Suppressor macrophage (primary cell): ENCODE data around the gene RNFT2.
A peak's percentile ranks its signal among the peaks of the same experiment; 100 is the strongest.
"Not testable (repeated sequence)": the region's sequence is repeated elsewhere in the genome, so short reads cannot be mapped to it uniquely, and the experiment has no call there.

ENCODE experiments used
- DNase-seq, 4 experiments: peaks; one replicate each; pipeline ENCODE4 v3.0.0-alpha.2; 2020 to 2022

The RNFT2 gene

DNA sequence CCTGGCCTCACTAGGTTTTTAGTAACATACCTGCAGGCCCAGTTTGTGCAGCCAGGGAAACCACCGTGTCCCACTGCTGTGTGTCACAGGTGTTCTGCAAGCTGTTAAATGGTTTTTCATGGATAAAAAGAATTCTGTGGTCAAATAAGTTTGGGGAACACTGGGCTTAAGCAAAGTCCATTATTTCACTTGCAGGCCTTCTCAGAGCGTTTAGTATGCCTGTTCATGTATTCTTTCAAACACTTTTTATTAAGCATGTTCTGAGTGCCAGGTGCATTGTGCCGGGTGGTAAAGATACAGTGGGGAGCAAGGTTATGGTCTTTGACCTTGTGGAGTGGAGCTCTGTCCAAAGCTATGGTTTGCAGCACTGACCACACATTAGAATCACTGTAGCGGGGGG, 7.4 kb downstream of the RNFT2 start:
- DNase-seq, result no peak

DNA sequence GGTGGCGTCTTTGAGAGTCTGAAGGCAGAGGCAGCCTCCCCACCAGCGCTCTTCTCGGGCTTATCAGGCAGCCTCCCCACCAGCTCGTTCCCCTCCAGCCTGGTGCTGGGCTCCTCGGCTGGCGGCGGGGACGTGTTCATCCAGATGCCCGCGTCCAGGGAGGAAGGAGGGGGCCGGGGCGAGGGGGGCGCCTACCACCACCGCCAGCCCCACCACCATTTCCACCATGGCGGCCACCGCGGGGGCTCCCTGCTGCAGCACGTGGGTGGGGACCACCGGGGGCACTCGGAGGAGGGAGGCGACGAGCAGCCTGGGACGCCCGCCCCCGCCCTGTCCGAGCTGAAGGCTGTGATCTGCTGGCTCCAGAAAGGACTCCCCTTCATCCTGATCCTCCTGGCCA, 11.8 kb downstream of the RNFT2 start:
- DNase-seq, result no peak

DNA sequence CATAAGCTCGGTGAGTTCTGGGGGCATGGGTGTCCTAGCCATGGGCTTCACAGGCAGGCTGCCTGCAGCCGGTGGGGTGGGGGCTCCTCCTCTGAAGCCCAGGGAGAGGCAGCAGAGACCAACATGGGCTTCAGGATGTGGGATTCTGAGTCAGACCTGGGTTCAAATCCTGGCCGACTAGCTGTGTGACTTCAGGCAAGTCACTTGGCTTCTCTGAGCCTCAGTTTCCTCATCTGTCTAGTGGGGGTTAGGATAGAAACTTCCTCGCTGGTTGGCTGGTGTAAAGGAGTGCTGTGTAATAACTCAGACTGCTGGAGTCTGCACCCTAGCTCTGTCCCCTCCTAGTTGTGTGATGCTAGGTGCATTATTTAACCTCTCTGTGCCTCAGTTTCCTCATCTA, 12.2 kb downstream of the RNFT2 start:
- no peak for DNase-seq

DNA sequence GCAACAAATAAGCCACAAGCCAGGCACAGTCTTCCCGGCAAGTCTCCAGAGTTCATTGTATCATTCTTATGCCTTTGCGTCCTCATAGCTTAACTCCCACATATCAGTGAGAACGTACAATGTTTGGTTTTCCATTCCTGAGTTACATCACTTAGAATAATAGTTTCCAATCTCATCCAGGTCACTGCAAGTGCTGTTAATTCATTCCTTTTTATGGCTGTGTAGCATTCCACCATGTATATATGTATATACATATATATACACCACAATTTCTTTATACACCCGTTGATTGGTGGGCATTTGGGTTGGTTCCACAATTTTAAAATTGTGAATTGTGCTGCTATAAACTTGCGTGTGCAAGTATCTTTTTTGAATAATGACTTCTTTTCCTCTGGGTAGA, 16.0 kb downstream of the RNFT2 start:
- not testable (repeated sequence) for DNase-seq

DNA sequence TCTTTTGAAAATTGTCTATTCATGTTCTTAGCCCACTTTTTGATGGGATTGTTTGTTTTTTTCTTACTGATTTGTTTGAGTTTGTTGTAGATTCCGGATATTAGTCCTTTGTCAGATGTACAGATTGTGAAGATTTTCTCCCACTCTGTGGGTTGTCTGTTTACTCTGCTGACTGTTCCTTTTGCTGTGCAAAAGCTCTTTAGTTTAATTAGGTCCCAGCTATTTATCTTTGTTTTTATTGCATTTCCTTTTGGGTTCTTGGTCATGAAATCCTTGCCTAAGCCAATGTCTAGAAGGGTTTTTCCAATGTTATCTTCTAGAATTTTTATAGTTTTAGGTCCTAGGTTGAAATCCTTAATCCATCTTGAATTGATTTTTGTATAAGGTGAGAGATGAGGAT, 16.7 kb downstream of the RNFT2 start:
- not testable (repeated sequence) for DNase-seq

DNA sequence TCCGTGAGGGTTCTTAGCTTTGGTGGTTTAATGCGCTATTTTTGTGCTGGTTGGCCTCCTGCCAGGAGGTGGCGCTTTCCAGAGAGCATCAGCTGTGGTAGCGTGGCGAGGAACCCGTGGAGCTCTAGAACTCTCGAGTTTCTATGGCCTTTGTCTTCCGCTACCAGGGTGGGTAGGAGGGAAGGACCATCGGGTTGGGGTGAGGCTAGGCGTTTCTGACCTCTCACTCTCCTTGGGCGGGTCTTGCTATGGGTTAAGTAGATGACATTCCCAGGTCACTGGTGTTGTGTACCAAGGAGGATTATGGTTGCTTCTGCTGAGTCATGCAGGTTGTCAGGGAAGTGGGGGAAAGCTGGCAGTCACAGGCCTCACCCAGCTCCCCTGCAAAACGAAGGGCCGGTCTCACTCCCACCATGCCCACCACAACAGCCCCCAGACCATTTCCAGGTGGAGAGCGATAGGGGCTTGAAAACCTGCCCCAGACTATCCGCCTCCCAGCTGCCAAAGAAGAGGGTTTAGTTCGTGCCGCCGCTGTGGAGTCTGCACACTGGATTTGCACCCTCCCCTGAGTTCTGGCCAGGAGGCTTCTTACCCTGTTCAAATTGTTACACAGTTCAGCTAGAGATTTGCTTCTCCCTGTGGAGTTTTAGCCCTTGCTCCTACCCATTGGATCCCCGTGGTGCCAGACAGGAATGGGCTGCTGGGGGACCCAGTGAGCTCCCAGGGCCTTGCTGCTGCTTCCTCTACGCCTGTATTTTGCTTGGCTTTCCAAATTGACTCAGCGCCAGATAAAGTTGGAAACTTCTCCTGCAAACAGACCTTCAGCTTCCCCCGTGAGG, 21.9 kb downstream of the RNFT2 start:
- peak; percentile 6 to 37 (median 22) for DNase-seq

DNA sequence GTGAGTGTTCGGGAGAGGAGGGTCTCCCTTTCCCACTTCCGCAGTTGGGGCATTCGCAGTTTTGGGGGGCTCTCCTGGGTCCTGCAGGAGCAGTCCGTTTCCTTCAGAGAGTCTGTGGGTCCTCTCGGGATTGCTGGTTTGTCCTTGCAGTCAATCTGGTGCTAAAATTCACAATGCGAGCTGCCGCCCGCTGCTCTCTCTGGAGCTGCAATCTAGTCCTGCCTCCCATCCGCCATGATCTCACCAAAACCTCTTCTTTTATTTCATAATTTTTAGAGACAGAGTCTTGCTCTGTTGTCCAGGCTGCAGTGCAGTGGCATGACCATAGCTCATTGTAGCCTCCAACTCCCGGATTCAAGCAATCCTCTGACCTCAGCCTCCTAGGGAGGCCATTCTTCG, 22.5 kb downstream of the RNFT2 start:
- DNase-seq, result no peak

DNA sequence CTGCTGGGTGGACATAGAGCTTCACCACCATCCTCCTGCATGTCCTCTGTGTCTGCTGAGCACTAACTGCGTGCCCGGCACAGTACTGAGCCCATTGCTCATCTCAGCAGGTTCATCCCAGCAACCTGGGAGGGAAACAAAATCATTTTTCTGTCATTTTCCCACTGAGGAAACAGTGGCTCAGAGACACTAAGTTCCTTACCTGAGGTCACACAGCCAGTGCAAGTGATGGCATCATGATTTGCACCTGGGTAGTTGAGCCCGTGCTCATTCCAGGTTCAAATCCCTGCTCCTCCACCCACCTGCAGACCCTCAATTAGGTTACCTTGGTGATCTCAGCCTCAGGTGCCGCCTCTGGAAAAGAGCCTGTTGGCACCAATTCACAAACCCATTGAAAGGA, 23.4 kb downstream of the RNFT2 start:
- no peak for DNase-seq

DNA sequence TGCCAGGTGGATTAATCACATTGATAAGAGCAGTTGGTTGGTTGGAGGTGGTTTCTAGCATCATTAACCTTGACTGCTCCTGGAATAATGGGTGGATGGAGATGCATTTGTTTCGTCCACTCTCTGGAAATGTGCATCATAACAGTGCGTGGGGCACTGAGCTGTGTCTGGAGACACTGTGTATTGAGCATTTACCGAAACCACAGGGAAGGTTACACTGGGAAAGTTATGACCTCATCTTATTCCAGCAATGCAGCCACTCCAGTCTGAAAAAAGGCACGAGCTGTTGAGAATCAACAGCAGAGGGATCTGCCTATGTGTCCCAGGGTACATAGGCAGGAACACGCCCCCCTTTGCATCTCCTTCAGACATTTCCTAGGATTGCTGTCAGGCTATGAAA, 27.2 kb downstream of the RNFT2 start:
- DNase-seq, result no peak

DNA sequence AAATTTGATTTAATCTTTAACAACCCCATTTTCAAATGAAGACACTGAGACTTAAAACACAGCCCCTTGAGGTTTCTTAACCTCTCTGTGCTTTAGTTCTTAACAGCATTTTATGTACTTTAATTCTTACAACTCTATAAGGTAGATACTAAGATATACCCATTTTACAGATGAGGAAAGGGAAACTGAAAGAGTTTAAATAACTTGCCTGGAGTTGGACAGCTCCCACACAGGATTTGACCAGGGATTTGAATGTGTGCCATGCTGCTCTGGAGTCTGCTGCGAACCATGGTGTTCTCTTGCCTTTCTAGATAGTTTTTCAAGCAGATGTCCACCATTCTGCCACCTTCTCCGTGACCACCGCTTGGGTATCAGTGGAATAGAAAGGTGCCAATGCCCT, 28.2 kb downstream of the RNFT2 start:
- no peak for DNase-seq

DNA sequence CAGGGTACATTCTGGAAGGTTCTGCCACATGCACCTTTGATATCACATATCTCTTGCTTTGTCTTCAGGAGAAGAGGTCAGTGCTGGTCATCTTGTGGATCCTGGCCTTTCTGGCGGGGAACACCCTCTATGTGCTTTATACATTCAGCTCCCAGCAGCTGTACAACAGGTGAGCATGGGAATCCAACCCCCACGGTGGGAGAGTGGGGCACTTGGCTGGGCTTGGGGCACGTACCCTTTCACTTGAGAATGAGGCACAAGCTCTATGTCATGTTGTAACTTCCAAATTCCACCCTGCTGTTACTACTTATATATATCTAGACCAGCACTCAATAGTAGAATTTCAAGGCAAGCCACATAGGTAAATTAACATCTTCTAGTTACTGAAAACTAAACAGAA, 28.6 kb downstream of the RNFT2 start:
- DNase-seq, result no peak

DNA sequence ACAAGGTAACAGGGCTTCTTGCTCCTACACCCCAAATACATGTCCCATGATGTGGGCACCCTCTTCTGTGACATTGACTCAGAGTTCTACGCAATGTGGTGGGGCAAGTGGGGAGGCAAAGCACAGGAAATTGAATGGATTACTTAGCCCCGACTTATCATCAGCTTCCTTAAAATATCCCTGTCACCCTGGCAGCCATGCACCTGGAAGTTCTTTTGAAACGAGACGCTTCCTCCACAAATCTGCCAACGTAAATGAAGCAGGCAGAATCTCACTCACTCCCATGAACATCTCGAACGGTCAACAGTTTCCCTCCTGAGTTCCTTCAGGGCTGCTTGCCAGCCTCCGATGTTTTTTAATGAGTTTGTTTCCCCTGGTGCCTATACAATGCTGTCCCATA, 33.5 kb downstream of the RNFT2 start:
- no peak for DNase-seq

DNA sequence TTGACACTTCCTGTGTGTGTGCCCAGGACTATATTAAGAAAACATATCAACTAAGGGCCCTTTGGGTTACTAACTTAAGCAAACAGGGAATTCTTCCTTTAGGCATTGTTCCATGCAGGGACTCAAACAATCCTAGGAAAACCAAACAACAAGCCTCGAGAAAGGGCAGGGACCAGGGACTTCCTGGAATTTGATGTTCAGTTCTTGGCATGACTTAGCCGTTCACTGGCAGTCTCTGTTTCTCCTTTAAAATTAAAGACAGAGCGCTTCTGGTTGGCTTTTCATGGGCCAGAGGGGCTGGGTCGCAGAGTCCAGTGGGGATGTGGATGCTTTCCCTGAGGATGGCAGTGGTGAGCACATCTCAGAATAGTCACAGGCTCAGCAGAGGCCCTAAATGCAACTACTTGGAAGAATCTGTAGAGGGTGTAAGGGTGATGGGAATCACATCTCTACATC, 35.2 kb downstream of the RNFT2 start:
- peak in 2 of 4 experiments; percentile 2 to 7 for DNase-seq

DNA sequence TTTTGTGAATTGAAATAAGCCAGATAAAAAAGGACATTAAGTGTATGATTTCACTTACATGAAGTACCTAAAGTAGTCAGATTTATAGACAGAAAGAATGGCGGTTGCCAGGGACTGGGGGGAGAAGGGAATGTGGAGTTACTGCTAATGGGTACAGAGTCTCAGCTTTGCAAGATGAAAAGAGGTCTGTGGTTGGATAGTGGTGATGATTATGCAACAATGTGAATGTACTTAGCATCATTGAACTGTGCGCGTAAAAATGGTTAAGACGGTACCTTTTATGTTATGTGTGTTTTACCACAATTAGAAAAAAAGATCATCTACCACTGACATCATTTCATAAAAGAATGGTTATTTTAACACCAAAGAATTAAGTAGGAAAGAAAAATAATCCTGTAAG, 35.9 kb downstream of the RNFT2 start:
- DNase-seq, result no peak

DNA sequence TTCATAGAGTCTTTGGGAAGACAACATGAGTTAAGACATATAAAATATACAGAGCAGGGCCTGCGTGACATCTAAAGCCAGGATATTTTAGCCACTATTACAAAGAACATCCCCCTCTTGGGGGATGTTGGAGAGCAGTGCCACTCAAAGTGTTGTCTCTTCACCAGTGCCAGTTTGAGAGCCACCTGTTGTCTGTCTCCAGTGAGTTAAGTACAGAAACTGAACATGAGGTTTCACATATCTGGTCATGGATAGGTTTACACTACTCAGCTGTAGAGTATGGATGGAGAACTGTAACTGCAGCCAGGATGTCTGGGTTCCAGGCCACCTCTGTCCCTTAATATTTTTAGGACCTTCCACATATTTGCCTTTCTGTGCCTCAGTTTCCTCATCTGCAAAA, 39.1 kb downstream of the RNFT2 start:
- DNase-seq, result no peak

DNA sequence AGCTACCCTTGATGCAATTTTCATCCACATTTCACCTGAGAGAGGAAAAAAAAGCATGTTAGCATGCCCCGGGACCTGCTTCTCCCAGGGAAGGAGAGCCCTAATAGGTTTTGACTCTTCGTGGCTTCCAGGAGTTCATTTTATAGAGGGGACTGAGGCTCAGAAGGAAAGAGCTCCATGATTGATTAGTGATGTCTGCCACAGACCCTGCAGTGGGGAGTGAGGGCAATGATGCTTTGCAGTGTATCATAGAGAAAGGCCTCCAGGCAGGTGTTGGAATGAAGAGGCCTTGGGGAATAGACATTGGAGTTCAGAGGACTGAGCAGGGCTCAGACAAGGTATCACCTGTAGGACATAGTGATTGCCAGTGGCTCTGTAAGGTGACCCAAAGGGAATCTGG, 41.5 kb downstream of the RNFT2 start:
- DNase-seq, result no peak

DNA sequence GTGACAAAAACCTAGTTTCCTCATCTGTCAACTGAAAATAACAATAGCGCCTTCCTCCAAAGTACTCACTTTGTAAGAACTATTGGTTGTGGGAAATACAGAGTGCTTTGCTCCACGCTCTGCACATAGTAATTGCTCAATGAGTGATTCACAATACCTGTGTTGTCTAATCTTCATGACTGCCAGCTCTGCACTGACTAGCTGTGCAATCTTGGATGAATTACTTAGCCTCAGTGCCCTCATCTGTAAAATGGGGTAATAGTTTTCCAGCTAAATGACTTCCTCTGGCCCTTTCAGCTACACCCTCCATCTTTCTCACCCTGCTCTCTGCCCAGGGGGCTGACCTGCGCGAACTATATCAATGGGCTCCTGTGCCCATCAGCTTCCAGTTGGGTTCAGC, 42.8 kb downstream of the RNFT2 start:
- DNase-seq, result no peak

DNA sequence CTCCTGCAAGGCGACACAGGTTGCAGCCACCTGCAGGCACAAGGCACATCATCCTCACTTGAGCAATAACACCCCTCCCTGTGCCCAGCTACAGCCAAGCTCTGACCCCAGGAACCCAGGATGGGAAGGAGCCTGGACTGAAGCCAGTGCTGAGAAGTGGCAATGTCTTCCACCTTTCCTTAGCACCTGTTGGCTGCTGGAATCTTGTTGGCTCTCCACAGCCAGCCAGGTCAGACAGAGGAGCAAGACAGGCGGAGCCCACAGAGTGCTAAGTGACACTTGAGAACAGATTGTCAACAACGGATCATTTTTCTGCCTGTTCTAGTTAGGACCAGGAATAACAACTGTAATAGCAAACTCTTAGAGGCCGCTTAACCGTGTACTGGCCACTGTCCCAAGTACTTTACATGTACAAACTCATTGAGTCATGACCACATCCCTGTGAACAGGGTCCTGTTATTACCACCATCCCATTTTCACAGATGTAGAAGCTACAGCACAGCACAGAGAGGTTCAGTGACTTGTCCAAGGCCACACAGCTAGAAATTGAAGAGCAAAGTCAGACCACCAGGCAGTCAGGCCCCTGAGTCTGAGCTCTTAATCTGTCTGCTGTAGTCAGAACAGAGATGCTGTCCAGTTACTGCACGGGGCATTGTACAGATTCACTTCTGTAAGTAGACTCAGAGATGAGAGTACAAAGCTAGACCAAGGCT, 45.6 kb downstream of the RNFT2 start:
- no peak for DNase-seq

DNA sequence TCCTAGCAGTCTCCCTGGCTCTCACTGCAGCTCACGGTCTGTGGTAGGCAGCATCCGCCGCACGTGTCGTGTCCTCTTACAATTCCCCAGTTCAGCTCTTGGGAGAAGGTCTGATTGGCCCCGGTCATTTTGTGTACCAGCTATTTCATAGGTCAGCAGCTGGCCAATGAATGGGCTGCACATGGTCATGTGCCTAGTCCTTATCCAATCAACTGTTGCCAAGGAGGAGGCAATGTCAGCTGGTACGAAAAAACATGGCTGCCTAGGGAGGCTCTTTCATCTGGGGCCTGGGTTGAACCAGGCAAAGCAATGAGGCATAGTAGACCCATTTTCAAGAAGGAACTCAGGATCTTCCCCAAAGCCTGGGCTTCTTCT, 46.1 kb downstream of the RNFT2 start:
- no peak for DNase-seq

DNA sequence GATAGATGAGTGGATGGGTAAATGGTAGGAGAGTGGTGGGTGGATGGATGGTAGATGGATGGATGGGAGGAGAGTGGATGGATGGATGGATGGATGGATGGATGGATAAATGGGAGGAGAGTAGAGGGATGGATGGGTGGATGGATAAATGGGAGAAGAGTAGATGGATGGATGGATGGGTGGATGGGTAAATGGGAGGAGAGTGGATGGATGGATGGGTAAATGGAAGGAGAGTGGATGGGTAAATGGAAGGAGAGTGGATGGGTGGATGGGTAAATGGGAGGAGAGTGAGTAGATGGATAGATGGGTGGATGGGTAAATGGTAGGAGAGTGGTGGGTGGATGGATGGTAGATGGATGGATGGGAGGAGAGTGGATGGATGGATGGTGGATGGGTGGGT, 51.4 kb downstream of the RNFT2 start:
- not testable (repeated sequence) for DNase-seq

DNA sequence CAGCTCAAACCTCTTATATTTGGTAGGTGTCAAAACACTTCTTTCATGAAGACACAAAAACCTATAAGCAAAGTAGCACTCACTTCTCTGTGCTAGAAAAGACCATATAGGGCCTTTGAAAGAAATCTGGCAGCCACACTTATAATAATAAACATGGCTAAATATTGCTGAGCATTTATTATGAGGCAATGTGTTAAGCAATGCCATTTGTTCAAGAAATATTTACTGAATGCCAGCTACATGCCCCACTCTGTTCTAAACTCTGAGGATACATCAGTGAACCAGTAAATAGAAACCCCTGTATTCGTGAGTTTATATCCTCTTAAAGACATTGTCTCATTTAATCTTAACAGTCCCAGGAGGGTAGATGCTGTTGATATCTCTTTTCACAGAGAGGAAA, 52.0 kb downstream of the RNFT2 start:
- DNase-seq, result no peak

DNA sequence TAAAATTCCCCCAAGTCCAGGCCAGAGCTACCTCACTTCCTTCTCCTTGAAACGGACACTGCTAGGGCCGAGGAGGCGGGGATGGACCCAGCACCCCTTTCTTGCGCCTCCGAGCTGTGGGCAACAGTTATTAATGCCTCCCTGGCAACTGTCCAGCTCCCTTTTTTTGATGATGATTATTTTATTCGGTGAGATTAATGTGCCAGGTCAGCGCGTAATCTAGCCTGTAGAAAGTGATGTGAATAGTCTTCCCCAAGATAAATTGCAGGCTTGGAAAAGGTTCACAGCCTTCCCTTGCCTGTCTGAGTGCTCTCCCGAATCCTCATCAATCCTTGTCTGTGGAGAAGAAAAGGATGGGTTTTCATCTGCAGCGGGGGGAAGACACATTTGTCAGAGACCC, 54.3 kb downstream of the RNFT2 start:
- DNase-seq, result no peak

DNA sequence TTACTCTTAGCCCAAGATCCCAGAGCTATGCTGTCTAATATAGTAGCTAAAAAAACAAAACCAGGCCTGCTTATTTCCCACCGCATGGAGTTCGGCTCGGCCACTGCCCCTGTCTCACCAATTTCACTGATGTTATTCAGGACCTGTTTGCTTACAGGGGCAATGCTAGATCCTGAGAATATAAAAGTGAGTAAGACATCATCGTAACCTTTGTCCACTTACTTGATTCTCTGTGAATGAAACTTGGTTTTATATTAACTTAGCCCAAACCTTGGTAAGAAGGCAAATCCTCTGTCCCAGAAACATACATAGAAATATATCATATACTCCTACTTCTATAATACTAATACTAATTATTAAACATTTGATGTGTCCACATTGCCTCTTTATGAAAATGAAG, 56.6 kb downstream of the RNFT2 start:
- no peak for DNase-seq

DNA sequence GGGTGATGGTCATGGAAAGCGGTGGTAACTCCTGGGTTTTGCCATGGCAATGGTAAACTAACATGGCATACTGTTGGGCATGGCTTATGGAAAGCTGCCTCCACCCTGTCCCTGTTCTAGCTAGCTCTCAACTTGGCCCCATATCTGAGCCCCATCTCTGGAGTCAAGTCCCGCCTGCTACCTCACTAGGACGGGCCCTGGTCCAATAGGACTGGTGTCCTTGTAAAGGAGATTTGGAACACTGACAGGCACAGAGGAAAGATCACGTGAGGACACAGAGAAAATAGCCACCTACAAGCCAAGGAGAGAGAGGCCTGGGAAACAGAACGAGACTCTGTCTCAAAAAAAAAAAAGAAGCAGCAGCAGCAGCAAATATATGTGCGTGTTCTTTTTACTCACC, 59.8 kb downstream of the RNFT2 start:
- no peak for DNase-seq
